IMR-90 (cell line): Measurements from ENCODE around the gene PBLD. TPM values are rescaled to one million over a fixed set of nuclear protein-coding genes. Genes with fewer than 3 reads are reported as not detected.

Experiments
- ATAC-seq: fragments of 200-7000 bp; cut with Tn5 transposase; 2 replicates; pipeline ENCODE4 v1.9.1; 2020; ENCODE audit warnings: low read depth, mild to moderate bottlenecking, moderate library complexity
- BruUV-seq: library from RNA; stranded (reverse); fragments of 400-500 nt; replicated peaks from 2 replicates; lab custom pipeline; 2021; lab: Mats Ljungman, UMichigan
- CTCF ChIA-PET: fragments of 300-600 bp; formaldehyde crosslinking; extraction: SDS; loops from one replicate; lab custom pipeline; 2021; ENCODE audit warnings: antibody characterized with exemption; lab: Yijun Ruan, JAX
- POLR2A ChIA-PET: fragments of 300-600 bp; sonication (Branson Sonifier 250); formaldehyde crosslinking; loops from one replicate; lab custom pipeline; 2022; ENCODE audit warnings: antibody characterized with exemption; ENCODE audit not compliant: unreplicated experiment; lab: Charles Lee
- DNase-seq: peaks from one replicate; pipeline ENCODE4 v3.0.0; 2013
- H2AFZ ChIP-seq: replicated peaks from 2 replicates; pipeline ENCODE3; 2013; ENCODE audit warnings: low read length, mild to moderate bottlenecking; ENCODE audit not compliant: poor library complexity
- H2AK5ac ChIP-seq: 2 replicates; pipeline ENCODE4 v1.6.1; 2013; ENCODE audit warnings: low read depth, low read length, inconsistent platforms
- H2AK9ac ChIP-seq: replicated peaks from 2 replicates; pipeline ENCODE3; 2013; ENCODE audit warnings: mild to moderate bottlenecking, low read depth, low read length, moderate library complexity; ENCODE audit not compliant: poor library complexity
- H2BK120ac ChIP-seq: 2 replicates; pipeline ENCODE4 v1.6.1; 2013; ENCODE audit warnings: low read depth, low read length, inconsistent platforms
- H2BK15ac ChIP-seq: 3 replicates; pipeline ENCODE4 v1.6.1; 2013; ENCODE audit warnings: low read depth, low read length, inconsistent platforms
- H2BK20ac ChIP-seq: 2 replicates; pipeline ENCODE4 v1.6.1; 2013; ENCODE audit warnings: low read depth, mild to moderate bottlenecking, inconsistent platforms, low read length, moderate library complexity
- H2BK5ac ChIP-seq: 2 replicates; pipeline ENCODE4 v1.6.1; 2013; ENCODE audit warnings: mild to moderate bottlenecking, low read depth, low read length, inconsistent platforms; ENCODE audit not compliant: poor library complexity, severe bottlenecking
- H3K14ac ChIP-seq: replicated peaks from 2 replicates; pipeline ENCODE4 v1.6.1; 2013; ENCODE audit warnings: low read depth, low read length, inconsistent platforms
- H3K18ac ChIP-seq: 2 replicates; pipeline ENCODE4 v1.6.1; 2013; ENCODE audit warnings: low read depth, low read length, control low read depth
- H3K23ac ChIP-seq: 2 replicates; pipeline ENCODE4 v1.6.1; 2013; ENCODE audit warnings: low read depth, low read length, inconsistent platforms
- H3K27ac ChIP-seq: 2 replicates; pipeline ENCODE4 v1.5.1; 2013; ENCODE audit warnings: mild to moderate bottlenecking, control low read depth, low read length; ENCODE audit not compliant: insufficient read depth
- H3K27me3 ChIP-seq: 2 replicates; pipeline ENCODE4 v1.6.1; 2013; ENCODE audit warnings: low read length; ENCODE audit not compliant: control insufficient read depth, insufficient read depth
- H3K36me3 ChIP-seq: 2 replicates; pipeline ENCODE4 v1.6.1; 2013; ENCODE audit warnings: low read length, mixed read lengths; ENCODE audit not compliant: control insufficient read depth, insufficient read depth
- H3K4ac ChIP-seq: 2 replicates; pipeline ENCODE4 v1.6.1; 2013; ENCODE audit warnings: low read depth, low read length, inconsistent platforms
- H3K4me1 ChIP-seq: 2 replicates; pipeline ENCODE4 v1.6.1; 2013; ENCODE audit warnings: low read length, mixed read lengths; ENCODE audit not compliant: control insufficient read depth, insufficient read depth
- H3K4me2 ChIP-seq: 2 replicates; pipeline ENCODE4 v1.6.1; 2013; ENCODE audit warnings: low read depth, mild to moderate bottlenecking, control low read depth, low read length, moderate library complexity
- H3K4me3 ChIP-seq: 2 replicates; pipeline ENCODE4 v1.5.1; 2013; ENCODE audit warnings: low read depth, mild to moderate bottlenecking, control low read depth, low read length, moderate library complexity; ENCODE audit not compliant: insufficient read depth
- H3K56ac ChIP-seq: 2 replicates; pipeline ENCODE4 v1.6.1; 2013; ENCODE audit warnings: low read length, inconsistent platforms; ENCODE audit not compliant: insufficient read depth; ENCODE audit errors: extremely low read depth
- H3K79me1 ChIP-seq, 2 experiments: 2 replicates each; pipeline ENCODE4 v1.6.1; 2013; ENCODE audit warnings: low read length in 2 of 2, inconsistent platforms in 1 of 2, low read depth in 1 of 2
- H3K9ac ChIP-seq: 2 replicates; pipeline ENCODE4 v1.6.1; 2013; ENCODE audit warnings: low read depth, low read length, control low read depth
- H3K9me1 ChIP-seq: 2 replicates; pipeline ENCODE4 v1.6.1; 2013; ENCODE audit warnings: low read length, inconsistent platforms; ENCODE audit not compliant: insufficient read depth
- H3K9me3 ChIP-seq: 2 replicates; pipeline ENCODE4 v1.6.1; 2013; ENCODE audit warnings: low read length; ENCODE audit not compliant: control insufficient read depth, insufficient read depth
- H4K20me1 ChIP-seq: 2 replicates; pipeline ENCODE4 v1.6.1; 2013; ENCODE audit warnings: low read length, inconsistent platforms; ENCODE audit not compliant: insufficient read depth
- H4K5ac ChIP-seq: 2 replicates; pipeline ENCODE4 v1.6.1; 2013; ENCODE audit warnings: mild to moderate bottlenecking, low read depth, low read length, control low read depth
- H4K8ac ChIP-seq, 2 experiments: 2 replicates each; pipeline ENCODE4 v1.6.1; 2013; ENCODE audit warnings: low read depth in 2 of 2, low read length in 2 of 2, control low read depth in 1 of 2, inconsistent platforms in 1 of 2
- H4K91ac ChIP-seq: 2 replicates; pipeline ENCODE4 v1.6.1; 2013; ENCODE audit warnings: low read depth, low read length, inconsistent platforms; ENCODE audit not compliant: insufficient read depth
- SMC3 ChIP-seq: fragments of 150-350 bp; IDR thresholded peaks from 2 replicates; pipeline ENCODE4 v1.6.1; 2016; ENCODE audit warnings: low read depth, mild to moderate bottlenecking, antibody characterized with exemption, low read length, moderate library complexity
- WGBS, 2 experiments: methylation state at CpG; one replicate each; pipeline versions ENCODE4 v1.1.5 to v1.1.7; 2013; ENCODE audit warnings: missing lambda C conversion rate in 2 of 2; ENCODE audit not compliant: insufficient read length in 1 of 2; ENCODE audit errors: extremely low coverage in 2 of 2; 5-methylcytosine and 5-hydroxymethylcytosine counted together
- dilution Hi-C: fragments of 300-500 bp; cut with HindIII; formaldehyde crosslinking; loops from one replicate; pipeline ENCODE4 v1.14.3; 2018; ENCODE audit warnings: low sequenced_read_pairs; ENCODE audit not compliant: unreplicated experiment
- in situ Hi-C: fragments of 300-500 bp; cut with MboI; formaldehyde crosslinking; loops from 3 replicates; pipeline ENCODE4 v1.14.3; 2019; ENCODE audit warnings: low sequenced_read_pairs, inconsistent platforms, mixed read lengths
- intact Hi-C: fragments of 100-400 bp; cut with micrococcal nuclease; formaldehyde crosslinking; loops from 2 replicates; pipeline ENCODE4 v1.10.0; 2022
- polyA plus RNA-seq, 3 experiments: library from polyadenylated mRNA; depleted of rRNA; stranded (reverse); fragments of >200 nt; gene quantifications; 2 replicates each; pipeline ENCODE4 v1.2.3, GENCODE V29; 2012; ENCODE audit warnings: low replicate concordance in 1 of 3
- total RNA-seq: library from RNA; depleted of rRNA; stranded (reverse); fragments of >200 nt; gene quantifications from 2 replicates; pipeline ENCODE4 v1.2.3, GENCODE V29; 2012

Gene PBLD
- total and polyA plus RNA-seq, 2 of the 4 experiments (the other 2 are of a cell fraction) = 3.3 to 5.7 TPM

- no peak overlapping the region for H2AK5ac ChIP-seq
- H3K4me2 ChIP-seq = no peak overlapping the region
- H3K14ac ChIP-seq = no peak overlapping the region
- no peak overlapping the region for H4K91ac ChIP-seq
- H3K9me3 ChIP-seq = no peaks in the 10 kb centered on the region
- H3K9me1 ChIP-seq = no peaks in the 10 kb centered on the region
- peaks cover 31% of the 10 kb centered on the region for H3K27me3 ChIP-seq
- no peak overlapping the region for H4K5ac ChIP-seq
- no peak overlapping the region for H2BK120ac ChIP-seq
- intact Hi-C loops (no loop called here), in situ Hi-C loops (no loop called here), dilution Hi-C loops (no loop called here)
- no peak overlapping the region for H3K9ac ChIP-seq
- ChIA-PET CTCF (no interaction called here), POLR2A (no interaction called here)
- H3K4ac ChIP-seq = no peak overlapping the region
- no peak overlapping the region for H3K4me3 ChIP-seq
- H2AK9ac ChIP-seq = no peak overlapping the region
- no peak overlapping the region for H3K23ac ChIP-seq
- BruUV-seq = no TSS peak
- no CpG with 5 or more reads among the region's 2 CpGs for WGBS, 2 experiments
- H3K36me3 ChIP-seq = no peaks in the 10 kb centered on the region
- H2BK5ac ChIP-seq = no peak overlapping the region
- no peaks in the 10 kb centered on the region for H3K79me1 ChIP-seq
- H2BK20ac ChIP-seq = no peak overlapping the region
- no peak overlapping the region for H3K18ac ChIP-seq
- peaks cover 5% of the 10 kb centered on the region; the same call in 1 of the 2 replicates for H3K4me1 ChIP-seq
- ATAC-seq (no peak), DNase-seq (no peak)
- H2BK15ac ChIP-seq = no peak overlapping the region
- H4K8ac ChIP-seq = no peak overlapping the region
- no peak overlapping the region for H3K27ac ChIP-seq
- no peaks in the 10 kb centered on the region for H4K20me1 ChIP-seq
- H3K56ac ChIP-seq = no peak overlapping the region
- H2AFZ ChIP-seq = no peak overlapping the region
- TF ChIP-seq SMC3 = no peak
These were observed 97.6 kb downstream of the PBLD start for GRCh38 chr10:68235111-68235510.
